Ecto neural progenitor cell (in vitro differentiated cells): ENCODE measurements around the gene SVEP1.
"Not testable (repeated sequence)": the region's sequence is repeated elsewhere in the genome, so short reads cannot be mapped to it uniquely, and the experiment has no call there.

Experiments
- DNase-seq: peaks from one replicate; pipeline ENCODE4 v3.0.0-alpha.2; 2018; ENCODE audit warnings: low spot score

The SVEP1 gene

DNA sequence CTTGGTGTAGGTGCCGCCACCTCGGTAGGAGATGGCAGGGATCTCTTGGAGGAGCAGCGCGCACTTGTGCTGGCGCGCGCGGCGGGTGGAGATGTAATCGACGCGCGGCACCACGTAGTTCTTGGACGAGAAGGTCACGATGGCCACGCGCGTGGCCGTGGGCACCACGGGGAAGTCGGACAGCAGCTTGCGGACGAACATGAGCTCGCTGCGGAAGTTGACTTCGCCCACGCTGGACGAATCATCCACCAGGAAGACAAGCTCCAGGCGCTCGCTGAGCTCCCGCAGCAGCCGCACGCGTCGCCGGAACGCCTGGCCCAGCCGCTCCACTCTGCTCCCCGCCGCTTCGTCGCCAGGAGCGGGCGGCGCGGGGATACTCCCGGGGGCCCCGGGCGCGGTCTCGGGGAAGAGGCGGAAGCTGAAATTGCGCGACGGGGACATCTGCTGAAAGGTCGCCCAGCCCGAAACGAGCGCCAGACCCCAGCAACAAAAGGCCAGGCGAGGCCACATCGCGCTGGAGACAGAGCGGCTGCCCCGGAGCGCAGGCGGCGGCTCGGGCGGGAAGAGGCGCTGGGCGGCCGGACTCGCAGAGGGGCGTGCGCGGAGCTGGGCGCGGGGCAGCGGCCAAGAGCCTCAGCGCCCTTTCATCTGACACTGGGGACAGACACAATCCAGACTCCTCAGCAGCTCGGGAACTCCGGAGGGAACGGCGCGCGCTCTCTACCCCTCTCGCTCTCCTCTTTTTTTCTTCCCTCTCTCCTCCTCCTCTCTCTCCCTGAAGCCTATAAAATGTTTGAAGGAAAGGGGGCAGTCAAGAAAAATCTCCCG, at the start of gene SVEP1:
Gene SVEP1 (minus strand): TSS at position 708 of the 828 bp plus-strand sequence. CDS start 198 bp downstream, at position 510.
- peak; percentile 74 for DNase-seq

DNA sequence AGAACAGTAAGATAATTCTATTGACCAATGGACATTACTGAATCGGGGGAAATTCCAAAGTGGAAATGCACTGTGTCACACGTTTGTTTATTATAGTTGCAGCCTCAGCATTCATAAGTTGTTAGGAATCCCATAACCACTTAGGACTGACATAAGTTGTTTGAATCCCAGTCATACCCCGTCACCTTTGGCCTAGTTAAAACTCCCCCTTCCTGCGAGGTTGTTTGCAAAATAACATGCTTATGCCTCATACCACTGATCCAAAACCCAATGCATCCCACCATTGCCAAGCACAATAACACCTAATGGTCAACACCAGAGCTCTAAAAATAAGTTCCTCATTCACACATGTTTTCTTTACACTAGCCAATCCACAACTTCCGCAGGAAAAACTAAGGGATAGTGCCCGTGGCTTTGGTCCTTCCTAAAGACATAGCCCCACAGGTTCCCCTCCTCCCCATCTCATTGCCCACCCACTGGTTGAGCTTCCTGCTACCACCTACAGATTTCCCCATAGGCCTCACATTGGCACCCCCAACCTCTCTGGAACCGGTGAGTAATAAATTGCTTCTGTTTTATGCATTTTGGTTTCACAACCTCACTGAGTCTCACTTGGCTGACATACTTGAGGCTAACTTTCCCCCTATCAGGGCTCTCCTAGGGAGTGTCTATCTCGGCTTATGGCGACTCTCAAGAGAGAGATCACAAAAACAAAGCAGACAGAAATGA, 46.7 kb upstream of the SVEP1 start:
- DNase-seq, result no peak

DNA sequence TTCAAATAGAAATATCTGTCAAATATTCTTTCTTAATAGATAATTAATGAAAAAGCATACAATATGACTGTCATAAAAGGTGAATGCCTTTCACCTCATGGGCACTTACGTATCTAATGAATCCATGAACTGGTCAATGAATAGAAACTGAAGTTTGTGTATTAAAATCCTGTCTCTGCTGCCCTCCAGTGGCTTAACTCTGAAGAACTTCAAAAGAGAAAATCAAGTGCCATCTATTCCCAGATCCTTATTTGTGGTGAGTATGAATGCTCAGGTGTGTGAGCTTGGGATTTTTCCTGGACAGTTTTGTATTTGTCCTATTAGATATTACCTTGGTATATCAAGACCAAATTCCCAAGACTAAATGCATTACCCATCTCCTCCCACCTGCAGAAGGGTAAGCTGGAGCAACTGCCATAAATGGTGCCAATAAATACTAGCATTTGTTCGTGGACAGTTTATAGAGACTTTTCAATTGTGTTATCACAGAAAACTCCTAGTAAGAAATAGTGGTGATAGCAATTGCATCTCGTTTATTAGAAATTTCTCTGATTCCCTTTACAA, 44.0 kb upstream of the SVEP1 start:
- no peak for DNase-seq

DNA sequence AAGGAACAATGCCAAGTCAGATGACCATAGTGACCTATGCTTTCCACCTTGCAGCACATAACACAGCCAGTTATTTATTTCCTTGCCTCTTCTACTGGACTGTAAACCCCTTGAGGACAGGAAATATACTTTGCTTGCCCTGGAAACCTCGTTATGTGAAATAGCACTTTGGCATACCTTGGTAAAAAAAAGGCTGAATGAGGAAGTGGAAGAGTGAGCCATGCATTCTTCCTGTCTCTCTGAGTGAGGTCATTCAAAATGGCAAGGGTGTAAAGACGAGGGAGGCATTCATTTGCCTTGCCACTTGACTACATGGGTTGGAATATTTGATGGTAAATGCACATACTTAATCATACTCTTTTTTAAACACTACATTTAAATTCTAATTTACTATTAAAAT, 42.8 kb upstream of the SVEP1 start:
- DNase-seq, result no peak

DNA sequence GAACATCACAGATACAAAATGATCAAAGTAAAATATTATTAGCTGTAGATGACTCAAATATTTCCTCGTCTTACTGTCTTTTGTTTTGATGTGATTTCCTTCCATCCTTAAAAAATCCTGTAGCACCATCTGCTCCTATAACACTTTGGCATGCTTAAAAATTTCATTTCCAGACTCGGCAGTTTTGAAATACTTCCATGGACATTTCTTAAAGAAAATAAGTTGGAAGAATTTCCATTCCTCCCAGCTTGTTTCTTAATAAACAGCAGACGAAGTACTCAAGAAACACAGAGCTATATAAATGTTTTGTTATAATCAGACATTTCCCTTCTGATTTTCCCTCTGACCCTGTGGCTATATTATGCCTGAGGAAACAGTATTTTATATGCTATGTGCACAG, 41.2 kb upstream of the SVEP1 start:
- DNase-seq, result no peak

DNA sequence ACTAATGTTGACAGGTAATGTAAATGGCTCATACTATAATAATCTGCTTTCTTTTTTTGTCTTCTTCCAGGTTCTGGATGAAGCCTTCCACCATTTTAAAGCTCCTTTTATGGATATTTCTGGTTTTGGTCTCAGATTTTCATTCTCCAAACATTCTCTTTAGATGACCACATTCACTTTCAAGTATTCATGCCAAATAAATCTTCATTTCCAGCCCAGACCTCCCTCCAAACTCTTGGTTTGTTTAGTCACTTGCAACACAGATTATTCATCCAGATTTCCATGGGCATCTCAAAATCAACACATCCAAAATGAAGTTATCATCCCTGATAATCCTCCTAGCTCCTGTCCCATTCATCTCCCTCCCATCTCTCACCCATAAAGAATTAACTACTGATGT, 40.3 kb upstream of the SVEP1 start:
- DNase-seq, result no peak

DNA sequence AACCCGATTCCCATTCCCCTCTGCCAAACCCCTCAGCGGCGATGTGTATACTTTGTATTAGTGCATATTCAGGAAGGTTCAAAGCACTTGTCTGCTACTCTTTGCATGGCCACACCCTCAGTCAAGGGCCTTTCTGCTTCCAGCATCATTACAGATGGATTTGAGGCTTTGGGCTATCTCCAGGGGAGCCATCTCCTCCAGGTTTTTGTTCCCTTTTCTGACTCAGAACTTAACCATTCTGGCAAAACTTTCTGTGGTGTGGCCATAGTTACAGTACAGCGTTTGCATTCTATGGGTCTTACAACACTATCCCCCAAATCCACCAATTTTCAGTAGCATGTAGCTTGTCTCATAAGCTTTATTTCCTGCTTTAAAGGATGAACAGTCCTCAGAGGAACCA, 36.0 kb upstream of the SVEP1 start:
- DNase-seq, result no peak

DNA sequence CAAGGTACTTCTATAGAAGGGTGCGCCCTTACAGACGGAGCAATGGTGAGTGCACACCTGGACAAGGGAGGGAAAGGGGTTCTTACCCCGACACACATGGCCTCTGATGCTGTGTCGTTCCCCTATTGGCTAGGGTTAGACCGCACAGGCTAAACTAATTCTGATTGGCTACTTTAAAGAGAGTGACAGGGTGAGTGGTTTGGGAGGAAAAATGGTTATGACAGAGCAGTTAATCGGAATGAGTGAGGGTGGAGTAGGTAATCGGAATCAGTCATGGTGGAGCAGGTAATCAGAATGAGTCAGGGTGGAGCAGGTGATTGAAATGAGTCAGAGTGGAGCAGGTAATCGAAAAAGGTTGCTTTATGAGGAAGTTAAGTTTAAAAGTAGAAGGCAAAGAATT, 35.0 kb upstream of the SVEP1 start:
- DNase-seq, result not testable (repeated sequence)

DNA sequence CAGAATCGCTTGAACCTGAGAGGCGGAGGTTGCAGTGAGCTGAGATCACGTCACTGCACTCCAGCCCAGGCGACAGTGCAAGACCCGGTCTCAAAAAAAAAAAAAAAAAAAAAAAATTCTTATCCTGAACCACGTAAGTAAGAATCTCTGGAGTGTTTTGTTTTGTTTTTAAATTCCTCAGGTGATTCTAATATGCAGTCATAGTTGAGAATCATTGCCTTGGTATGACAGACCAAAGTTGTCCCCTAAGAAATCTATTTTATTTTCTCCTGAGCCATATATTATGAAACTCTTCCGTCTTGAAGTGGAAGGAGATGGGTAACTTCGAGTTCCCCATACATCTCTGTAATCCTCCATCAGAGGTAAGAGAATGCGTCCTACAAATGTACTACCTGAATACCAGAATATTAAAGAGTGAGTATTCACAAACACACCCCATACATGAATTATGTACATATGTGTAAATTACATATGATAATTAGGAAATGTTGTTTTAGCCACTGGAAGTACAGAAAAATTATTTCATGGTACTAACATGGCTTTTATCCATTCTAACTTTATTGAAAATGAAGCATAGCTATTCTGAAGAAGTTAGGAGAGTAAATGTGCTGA, 26.7 kb upstream of the SVEP1 start:
- DNase-seq, result no peak

DNA sequence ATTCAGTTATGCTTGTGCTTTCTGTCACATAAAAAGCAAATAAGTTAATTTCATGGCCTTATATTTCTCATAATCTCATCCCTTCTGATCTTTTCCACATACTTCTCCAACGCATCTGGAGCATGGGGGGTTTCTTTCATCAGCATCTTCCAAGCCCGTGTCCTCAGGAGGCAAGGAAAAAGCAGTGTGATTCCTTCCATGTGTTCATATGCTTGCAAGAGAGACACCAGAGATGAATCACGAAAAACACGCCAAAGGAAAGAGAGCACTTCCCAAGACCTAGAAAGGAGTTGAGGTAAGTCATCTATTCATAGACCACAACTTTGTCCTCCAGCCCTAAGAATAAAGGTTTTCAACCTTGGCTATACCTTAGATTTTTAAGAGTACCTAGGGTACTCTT, 26.0 kb upstream of the SVEP1 start:
- DNase-seq, result no peak

DNA sequence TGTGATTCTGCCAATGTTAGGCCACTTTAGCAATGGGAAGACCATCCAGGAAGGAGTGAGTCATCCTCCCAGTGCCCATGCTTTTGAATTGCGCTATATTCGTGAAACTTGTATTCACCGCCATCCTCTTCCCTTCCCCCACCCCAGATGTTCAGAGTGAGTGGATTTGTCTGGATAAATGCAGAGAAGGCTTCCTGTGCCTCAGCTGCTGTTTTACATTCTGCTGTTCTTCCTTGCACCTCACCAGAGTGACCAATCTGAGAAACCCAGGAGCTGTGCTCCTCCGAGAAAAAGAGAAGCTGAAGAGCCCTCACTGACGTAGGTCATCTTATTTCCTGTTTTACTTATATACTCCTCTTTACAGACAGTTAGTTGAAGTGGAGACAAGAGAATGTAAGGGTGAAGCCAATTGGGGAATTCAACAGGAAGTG, 24.6 kb upstream of the SVEP1 start:
- no peak for DNase-seq

DNA sequence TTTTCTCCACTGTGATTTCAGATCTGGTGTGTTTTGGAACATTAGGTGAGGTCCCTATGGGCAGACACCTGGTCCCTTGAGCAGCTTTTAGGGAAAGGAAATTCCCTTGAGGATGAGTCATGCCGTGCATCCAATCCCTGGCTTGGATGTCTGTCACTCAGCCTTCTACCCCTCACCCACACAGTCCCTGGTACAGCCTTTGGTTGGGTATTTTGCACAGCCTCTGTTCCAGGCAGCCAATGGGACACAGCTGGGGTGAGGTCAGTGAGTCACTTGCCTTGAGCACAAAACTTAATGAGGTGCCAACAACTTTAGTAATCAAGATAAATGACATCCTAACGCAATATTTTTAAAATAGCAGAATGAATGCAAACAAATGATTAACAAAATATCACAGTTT, 22.7 kb upstream of the SVEP1 start:
- DNase-seq, result no peak

DNA sequence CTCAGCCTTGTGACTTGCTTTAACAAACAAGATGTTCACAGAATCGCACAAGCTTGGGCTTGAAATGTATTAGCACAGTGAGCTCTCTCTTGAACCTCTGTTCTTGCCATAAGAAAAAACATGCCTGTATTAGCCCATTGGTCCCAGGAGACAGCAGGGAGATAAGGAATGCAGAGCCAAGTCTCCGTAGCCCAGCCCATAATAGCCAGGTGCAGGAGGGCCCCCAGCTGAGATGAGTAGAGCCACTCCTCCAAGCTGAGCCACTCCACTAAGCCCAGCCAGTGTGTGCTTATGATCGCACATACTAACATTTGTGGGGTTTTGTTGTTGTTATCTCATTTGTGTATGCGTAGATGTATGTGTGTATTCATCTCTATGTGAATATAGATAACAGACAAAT, 21.6 kb upstream of the SVEP1 start:
- no peak for DNase-seq

DNA sequence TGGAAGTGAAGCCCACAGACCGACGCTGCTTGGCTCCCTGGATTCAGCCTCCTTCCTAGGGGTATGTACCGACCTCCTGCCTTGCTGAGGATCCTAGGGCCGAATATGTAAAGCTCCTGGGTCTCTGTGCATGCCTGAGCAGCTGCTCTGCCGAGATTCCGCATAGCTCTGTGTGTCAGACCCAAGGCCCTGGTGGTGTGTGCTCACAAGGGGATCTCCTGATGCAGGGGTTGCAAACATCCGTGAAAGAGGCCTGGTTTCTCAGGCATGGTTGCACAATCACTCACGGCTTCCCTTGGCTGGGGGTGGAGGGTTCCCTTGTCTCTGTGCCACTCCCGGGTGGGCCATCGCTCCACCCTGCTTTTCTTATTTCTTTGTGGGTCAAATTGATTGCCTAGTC, 19.9 kb upstream of the SVEP1 start:
- no peak for DNase-seq

DNA sequence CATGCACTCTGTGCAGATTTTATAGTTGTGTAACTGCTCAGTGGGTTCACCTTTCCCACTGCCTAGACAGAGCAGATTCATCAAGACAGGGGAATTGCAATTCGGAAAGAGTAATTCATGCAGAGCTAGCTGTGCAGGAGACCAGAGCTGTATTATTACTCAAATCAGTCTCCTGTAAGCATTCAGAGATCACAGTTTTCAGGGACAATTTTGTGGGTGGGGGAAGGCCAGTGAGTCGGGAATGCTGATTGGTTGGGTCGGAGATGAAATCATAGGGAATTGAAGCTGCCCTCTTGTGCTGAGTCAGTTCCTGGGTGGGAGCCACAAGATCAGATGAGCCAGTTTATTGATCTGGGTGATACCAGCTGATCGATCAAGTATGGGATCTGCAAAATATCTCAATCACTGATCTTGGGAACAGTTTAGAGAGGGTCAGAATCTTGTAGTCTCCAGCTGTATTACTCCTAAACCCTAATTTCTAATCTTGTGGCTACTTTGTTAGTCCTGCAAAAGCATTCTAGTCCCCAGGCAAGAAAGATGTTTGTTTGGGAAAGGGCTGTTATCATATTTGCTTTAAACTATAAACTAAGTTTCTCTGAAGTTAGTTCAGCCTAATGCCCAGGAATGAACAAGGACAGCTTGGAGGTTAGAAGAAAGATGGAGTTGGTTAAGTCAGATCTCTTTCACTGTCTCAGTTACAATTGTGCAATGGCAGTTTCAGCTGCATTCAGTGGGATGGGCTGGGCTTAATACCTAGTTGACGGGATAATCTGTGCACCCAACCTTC, 12.7 kb upstream of the SVEP1 start:
- DNase-seq, result no peak

DNA sequence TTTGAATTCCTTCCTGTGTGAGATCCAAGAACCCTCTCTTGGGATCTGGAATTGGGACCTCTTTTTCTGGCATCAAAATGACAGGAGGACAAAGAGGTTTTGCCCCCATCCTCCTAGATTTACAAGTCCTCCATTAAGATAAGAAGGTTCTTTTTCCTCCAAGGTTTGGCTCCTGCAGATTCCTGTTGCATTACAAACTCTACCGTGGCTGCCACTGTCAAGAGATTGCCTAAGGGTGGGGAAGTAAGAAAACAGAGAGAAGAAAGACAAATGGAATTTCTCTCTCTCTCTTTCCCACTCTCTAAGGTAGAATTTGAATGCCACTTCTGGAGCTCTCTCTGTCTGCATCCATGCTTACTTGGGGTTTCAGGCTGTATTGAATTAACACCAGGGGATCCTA, 12.0 kb upstream of the SVEP1 start:
- no peak for DNase-seq

DNA sequence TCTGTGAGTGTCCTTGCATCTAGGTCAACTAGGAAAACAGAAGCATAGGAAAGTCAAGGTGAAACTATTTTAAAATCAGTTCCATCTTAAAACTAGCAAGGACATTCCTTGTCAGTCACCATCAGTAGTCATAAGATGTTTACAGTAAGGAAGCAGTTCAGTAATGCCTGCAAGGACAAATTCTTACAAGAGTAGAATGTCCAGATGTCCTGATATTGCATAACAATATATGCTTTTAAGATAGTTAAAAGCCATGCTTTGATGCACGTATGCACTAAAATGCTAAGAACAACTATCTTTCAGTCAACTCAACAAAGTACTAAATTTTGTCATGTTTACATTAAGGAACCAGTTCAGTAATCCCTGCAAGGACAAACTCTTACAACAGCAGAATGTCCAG, 11.3 kb upstream of the SVEP1 start:
- no peak for DNase-seq

DNA sequence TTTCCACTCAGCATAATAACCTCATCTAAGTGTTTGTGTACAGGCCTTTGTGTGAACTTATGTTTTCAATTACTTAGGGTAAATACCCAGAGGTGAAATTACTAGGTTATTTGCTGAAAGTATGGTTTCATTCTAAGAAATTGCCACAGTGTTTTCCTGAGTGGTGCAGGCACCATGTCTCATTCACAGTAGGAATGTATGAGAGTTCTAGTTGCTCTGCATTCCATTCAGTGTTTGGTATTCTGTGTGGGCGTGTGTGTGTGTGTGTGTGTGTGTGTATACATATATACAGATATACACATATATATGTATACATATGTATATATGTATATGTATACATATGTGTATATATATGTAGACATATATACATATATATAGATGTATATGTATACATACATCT, 8.8 kb upstream of the SVEP1 start:
- no peak for DNase-seq

DNA sequence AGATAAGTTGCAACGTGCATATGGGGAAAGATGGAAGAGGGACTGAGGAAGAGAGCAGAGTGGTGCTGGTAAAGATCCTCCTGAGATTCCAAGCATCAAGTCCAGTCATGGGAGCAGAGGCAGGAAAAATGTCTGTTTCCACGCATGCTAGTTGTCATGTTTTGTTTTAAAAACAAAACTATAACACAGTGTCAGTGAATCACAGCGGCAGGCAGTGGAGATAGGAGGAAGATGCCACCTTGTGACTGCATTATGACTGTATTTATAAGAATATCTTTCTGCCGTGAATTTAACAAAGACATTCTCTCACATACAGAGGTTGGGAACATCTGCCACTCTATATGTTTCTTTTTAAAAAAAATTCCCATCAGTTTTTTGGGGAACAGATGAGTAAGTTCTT, 3.7 kb upstream of the SVEP1 start:
- DNase-seq, result no peak

DNA sequence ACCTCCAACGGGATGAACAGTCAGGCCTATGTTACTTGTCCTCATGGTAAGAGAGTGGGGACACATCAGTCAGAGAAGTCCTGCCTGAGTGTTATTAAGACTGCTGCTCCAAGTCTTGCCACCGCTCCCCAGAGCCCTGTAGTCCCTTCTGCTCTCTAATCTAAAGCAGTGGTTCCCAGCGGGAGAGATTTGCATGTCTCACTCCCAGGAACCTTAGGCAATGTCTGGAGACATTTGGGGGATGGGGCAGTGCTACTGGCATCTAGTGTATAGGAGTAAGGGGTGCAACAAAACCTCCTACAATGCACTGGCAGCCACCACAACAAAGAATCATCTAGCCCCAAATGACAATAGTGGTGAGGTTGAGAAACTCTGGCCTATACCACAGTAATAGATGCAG, 2.6 kb upstream of the SVEP1 start:
- DNase-seq, result no peak

DNA sequence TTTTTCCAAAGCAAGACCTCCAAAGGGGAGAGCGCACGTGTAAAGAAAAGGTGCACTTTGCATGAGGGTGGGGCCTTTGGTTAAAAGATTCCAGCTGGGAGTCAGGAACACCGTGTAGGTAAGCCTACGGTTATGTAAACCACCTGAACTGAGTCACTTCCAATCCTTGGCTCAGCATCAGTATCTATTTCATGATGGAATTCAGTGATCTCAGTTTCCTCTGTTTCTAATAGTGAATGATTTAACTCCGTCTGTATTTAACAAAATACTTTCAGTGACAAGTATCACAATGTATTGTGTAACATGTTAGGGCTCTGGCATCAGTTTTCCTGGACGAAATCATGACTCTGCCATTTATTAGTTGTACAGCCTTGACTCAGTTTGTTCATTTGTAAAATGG, 1.3 kb upstream of the SVEP1 start:
- DNase-seq, result no peak

DNA sequence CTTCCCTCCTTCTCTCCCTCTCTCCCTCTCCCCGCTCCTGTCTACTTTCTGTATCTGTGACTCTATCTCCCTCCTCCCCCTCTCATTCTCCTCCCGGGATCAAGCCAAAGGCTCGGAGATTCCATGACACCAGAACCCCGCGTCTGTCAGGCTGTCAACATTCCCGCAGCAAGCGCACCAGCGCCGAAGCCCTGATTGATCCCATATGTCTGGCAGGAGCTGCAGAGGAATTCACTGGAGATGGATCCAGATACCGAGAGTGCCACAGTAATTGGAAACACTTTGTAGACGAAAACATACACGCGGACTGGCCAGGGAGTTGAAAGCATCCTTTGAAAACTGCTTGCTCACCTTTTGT, 300 bp upstream of the SVEP1 start:
- peak; percentile 58 for DNase-seq
